Uterus (tissue), 4 donors: ENCODE data around the gene GREB1L. TPM values are rescaled to one million over a fixed set of nuclear protein-coding genes. Genes with fewer than 3 reads are reported as not detected.
"Not testable (repeated sequence)": the region's sequence is repeated elsewhere in the genome, so short reads cannot be mapped to it uniquely, and the experiment has no call there.

ENCODE experiments used
- DNase-seq, 2 donors: peaks; one replicate each; pipeline ENCODE4 v3.0.0-alpha.2; 2019 to 2020
- H3K27ac ChIP-seq, 2 donors: fragments of 200-600 bp; sonication (generic); 1 replicate in 1 of 2; 2 replicates in 1 of 2; pipeline ENCODE4 v1.5.1; 2016 to 2018
- H3K27me3 ChIP-seq, 2 donors: fragments of 200-600 bp; sonication (generic); one replicate each; pipeline ENCODE4 v1.5.1; 2018 to 2019; ENCODE audit warnings: control low read depth in 1 of 2
- H3K36me3 ChIP-seq, 2 donors: fragments of 200-600 bp; sonication (generic); one replicate each; pipeline ENCODE4 v1.5.1; 2019; ENCODE audit warnings: control low read depth in 1 of 2
- H3K4me1 ChIP-seq, 2 donors: fragments of 200-600 bp; sonication (generic); one replicate each; pipeline ENCODE4 v1.5.1; 2018 to 2019; ENCODE audit warnings: control low read depth in 1 of 2
- H3K4me3 ChIP-seq, 2 donors: fragments of 200-600 bp; sonication (generic); 1 replicate in 1 of 2; 2 replicates in 1 of 2; pipeline ENCODE4 v1.5.1; 2018 to 2019; ENCODE audit warnings: mild to moderate bottlenecking in 1 of 2
- H3K9me3 ChIP-seq, 2 donors: fragments of 200-600 bp; sonication (generic); one replicate each; pipeline ENCODE4 v1.5.1; 2019; ENCODE audit warnings: control low read depth in 1 of 2
- CTCF ChIP-seq, 4 experiments: fragments of 200-600 bp in 2 of 4; fragments of 450-650 bp in 2 of 4; sonication (generic) in 2 of 4; IDR thresholded peaks; one replicate each; pipeline ENCODE4 v1.5.1; 2016 to 2019; ENCODE audit warnings: antibody characterized with exemption in 4 of 4, mild to moderate bottlenecking in 2 of 4, moderate library complexity in 1 of 4
- POLR2A ChIP-seq, 2 donors: fragments of 450-650 bp; IDR thresholded peaks; one replicate each; pipeline ENCODE4 v1.6.1; 2016; ENCODE audit warnings: antibody characterized with exemption in 2 of 2, mild to moderate bottlenecking in 1 of 2, moderate library complexity in 1 of 2
- intact Hi-C: fragments of 100-400 bp; cut with DNase I; formaldehyde crosslinking; loops from one replicate; pipeline ENCODE4 v1.15.1; 2023; ENCODE audit warnings: low total_unique reads
- total RNA-seq, 4 donors: library from RNA; depleted of rRNA in 3 of 4; stranded (reverse); fragments of >200 nt in 3 of 4; gene quantifications; one replicate each; pipeline versions ENCODE4 v1.1.0 to v1.2.4, GENCODE V29; 2014 to 2023
- donor health status: DM: yes; HTN: yes; CAD: no.

The GREB1L gene
- total RNA-seq, 4 donors from 2014 or later: 4.1 to 15.3 (median 9.2) TPM

- H3K36me3 ChIP-seq: no peaks in the 10 kb centered on the region
- no peak overlapping the region for H3K4me3 ChIP-seq
- H3K27me3 ChIP-seq: no peaks in the 10 kb centered on the region
- no peak for DNase-seq
- intact Hi-C loops: no loop called here
- no peak overlapping the region for H3K27ac ChIP-seq
- TF ChIP-seq POLR2A (IDR thresholded peaks at IDR 0.05): no peak
- no peaks in the 10 kb centered on the region for H3K4me1 ChIP-seq
- no peaks in the 10 kb centered on the region for H3K9me3 ChIP-seq
Observed at GRCh38 chr18:21272016-21272579, 30.1 kb downstream of the GREB1L start.

- no peak overlapping the region for H3K27ac ChIP-seq
- H3K9me3 ChIP-seq: no peaks in the 10 kb centered on the region
- H3K36me3 ChIP-seq: no peaks in the 10 kb centered on the region
- H3K4me1 ChIP-seq: no peaks in the 10 kb centered on the region
- no peak for DNase-seq
- no peaks in the 10 kb centered on the region for H3K27me3 ChIP-seq
- no peak for TF ChIP-seq POLR2A (IDR thresholded peaks at IDR 0.05)
- no peak for TF ChIP-seq CTCF (IDR thresholded peaks at IDR 0.05)
- intact Hi-C loops: no loop called here
- H3K4me3 ChIP-seq: no peak overlapping the region
Observed at GRCh38 chr18:21273568-21273967, 31.5 kb downstream of the GREB1L start.

- no peak for DNase-seq
- H3K9me3 ChIP-seq: no peaks in the 10 kb centered on the region
- H3K27ac ChIP-seq: no peak overlapping the region
- intact Hi-C loops: no loop called here
- no peak overlapping the region for H3K4me3 ChIP-seq
- TF ChIP-seq POLR2A (IDR thresholded peaks at IDR 0.05) (no peak), CTCF (IDR thresholded peaks at IDR 0.05) (no peak)
- peaks cover 0 to 3% of the 10 kb centered on the region in 2 donors for H3K27me3 ChIP-seq
- no peaks in the 10 kb centered on the region for H3K4me1 ChIP-seq
- no peaks in the 10 kb centered on the region for H3K36me3 ChIP-seq
Observed at GRCh38 chr18:21275645-21276044, 33.6 kb downstream of the GREB1L start.

- Histone ChIP-seq H3K36me3 (no peaks in the 10 kb centered on the region), H3K27me3 (peaks cover 0 to 3% of the 10 kb centered on the region in 2 donors), H3K27ac (no peak overlapping the region), H3K4me1 (no peaks in the 10 kb centered on the region), H3K9me3 (no peaks in the 10 kb centered on the region), H3K4me3 (no peak overlapping the region)
- TF ChIP-seq CTCF (IDR thresholded peaks at IDR 0.05) (no peak), POLR2A (IDR thresholded peaks at IDR 0.05) (no peak)
- intact Hi-C loops: no loop called here
- DNase-seq: no peak
Observed at GRCh38 chr18:21277578-21277977, 35.5 kb downstream of the GREB1L start.

GRCh38 chr18:21278218-21278617, 36.2 kb downstream of the GREB1L start:
- H3K4me3 ChIP-seq, DNase-seq, intact Hi-C loops, H3K4me1 ChIP-seq, H3K9me3 ChIP-seq, H3K27me3 ChIP-seq, H3K27ac ChIP-seq, H3K36me3 ChIP-seq: not testable (repeated sequence)

GRCh38 chr18:21281603-21282002, 39.6 kb downstream of the GREB1L start:
- no peaks in the 10 kb centered on the region for H3K4me1 ChIP-seq
- intact Hi-C loops: no loop called here
- H3K4me3 ChIP-seq: no peak overlapping the region
- H3K36me3 ChIP-seq: no peaks in the 10 kb centered on the region
- H3K27ac ChIP-seq: no peak overlapping the region
- peaks cover 0 to 3% of the 10 kb centered on the region in 2 donors for H3K27me3 ChIP-seq
- no peak for TF ChIP-seq POLR2A (IDR thresholded peaks at IDR 0.05)
- TF ChIP-seq CTCF (IDR thresholded peaks at IDR 0.05): no peak
- DNase-seq: no peak
- no peaks in the 10 kb centered on the region for H3K9me3 ChIP-seq
